HG03135 (cell line): Measurements from ENCODE around the gene MAML3.

Experiments used
- ATAC-seq: cut with Tn5 transposase; IDR thresholded peaks from one replicate; pipeline ENCODE4 v1.9.1; 2021; ENCODE audit warnings: mild to moderate bottlenecking, moderate library complexity; ENCODE audit not compliant: unreplicated experiment

MAML3 gene

GRCh38 chr4:140102421-140102820 is 51.6 kb downstream of the MAML3 start:
- ATAC-seq, result no peak

- no peak for ATAC-seq
Measured at GRCh38 chr4:140100771-140101170, 53.2 kb downstream of the MAML3 start.

GRCh38 chr4:140099983-140100382 is 54.0 kb downstream of the MAML3 start:
- no peak for ATAC-seq

- no peak for ATAC-seq
Measured at GRCh38 chr4:140098455-140099160, 55.4 kb downstream of the MAML3 start.

- no peak for ATAC-seq
Measured at GRCh38 chr4:140097572-140097971, 56.4 kb downstream of the MAML3 start.

- ATAC-seq, result no peak
Measured at GRCh38 chr4:140096921-140097320, 57.1 kb downstream of the MAML3 start.

GRCh38 chr4:140096483-140096861 is 57.5 kb downstream of the MAML3 start:
- ATAC-seq, result no peak

GRCh38 chr4:140095694-140096482 is 58.1 kb downstream of the MAML3 start:
- no peak for ATAC-seq

GRCh38 chr4:140094438-140095420 is 59.3 kb downstream of the MAML3 start:
- ATAC-seq, result no peak

GRCh38 chr4:140092094-140092851 is 61.7 kb downstream of the MAML3 start:
- no peak for ATAC-seq

- ATAC-seq, result no peak
Measured at GRCh38 chr4:140091305-140091704, 62.7 kb downstream of the MAML3 start.

- ATAC-seq, result no peak
Measured at GRCh38 chr4:140090215-140090731, 63.7 kb downstream of the MAML3 start.

- no peak for ATAC-seq
Measured at GRCh38 chr4:140089216-140089615, 64.8 kb downstream of the MAML3 start.

- ATAC-seq, result no peak
Measured at GRCh38 chr4:140088323-140088967, 65.5 kb downstream of the MAML3 start.

GRCh38 chr4:140085881-140086280 is 68.1 kb downstream of the MAML3 start:
- no peak for ATAC-seq

GRCh38 chr4:140085062-140085622 is 68.8 kb downstream of the MAML3 start:
- ATAC-seq, result no peak

GRCh38 chr4:140084385-140084784 is 69.6 kb downstream of the MAML3 start:
- ATAC-seq, result no peak

- ATAC-seq, result no peak
Measured at GRCh38 chr4:140082391-140082755, 71.6 kb downstream of the MAML3 start.

- no peak for ATAC-seq
Measured at GRCh38 chr4:140081641-140082390, 72.2 kb downstream of the MAML3 start.
